ENCODE data around the gene SLIT3.

Gene SLIT3

DNA sequence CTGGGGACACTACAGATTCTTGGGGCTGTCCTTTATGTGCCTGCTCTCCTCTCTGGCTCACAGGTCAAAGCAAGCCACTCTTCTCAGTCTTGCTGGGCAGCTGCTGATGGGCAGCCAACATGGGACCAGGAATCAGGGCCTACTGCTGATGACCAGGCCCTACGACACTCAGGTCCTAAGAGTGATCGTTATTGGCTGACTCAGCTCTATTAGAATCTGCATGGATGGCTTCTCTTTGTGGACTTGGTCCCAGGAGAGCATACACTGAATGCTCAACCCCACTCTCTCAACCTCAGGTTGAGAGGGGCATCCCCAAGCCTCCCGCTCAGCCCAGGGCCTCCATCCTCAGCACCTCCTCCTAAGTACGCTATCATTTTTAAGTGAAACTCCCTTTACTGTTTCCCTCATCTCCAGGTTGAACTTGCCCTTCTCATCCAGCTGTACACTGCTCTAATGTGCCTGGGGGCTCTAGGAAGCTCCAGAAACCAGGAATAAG lies 471.0 kb downstream of the SLIT3 start:
- no peak for DNase-seq (ENCODE audit: low read depth in 2 of 2)

GRCh38 chr5:168829044-168829443 lies 471.9 kb downstream of the SLIT3 start:
- DNase-seq (ENCODE audit: low read depth in 2 of 2), result no peak

GRCh38 chr5:168827636-168828035 lies 473.3 kb downstream of the SLIT3 start:
- no peak for DNase-seq (ENCODE audit: low read depth in 2 of 2)

GRCh38 chr5:168826246-168826725 lies 474.7 kb downstream of the SLIT3 start:
- DNase-seq (ENCODE audit: low read depth in 2 of 2), result no peak

DNA sequence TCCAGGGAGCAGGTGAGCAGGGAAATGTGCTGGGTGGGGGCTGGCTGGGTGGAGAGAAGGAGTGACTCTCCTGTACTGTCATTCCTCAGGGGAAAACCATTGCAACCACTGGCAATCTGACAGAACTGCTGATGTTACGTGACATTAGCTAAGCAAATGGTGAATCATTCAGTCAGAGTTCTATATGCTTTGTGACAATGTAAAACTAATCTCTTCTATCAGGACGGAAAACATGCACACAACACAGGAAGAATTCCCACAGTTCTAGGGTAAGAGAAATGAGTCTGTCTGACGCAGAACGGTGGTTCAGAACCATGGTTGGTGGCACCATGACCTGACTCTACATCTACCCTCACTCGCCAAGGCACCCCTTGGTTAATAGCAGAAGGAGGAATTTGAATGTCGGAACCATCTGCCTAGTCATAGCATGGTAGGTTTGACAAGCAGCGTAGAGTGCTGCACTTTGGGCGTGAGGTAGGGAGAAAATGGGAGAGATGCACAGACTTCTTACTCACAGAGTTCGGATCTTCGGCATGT lies 478.1 kb downstream of the SLIT3 start:
- no peak for DNase-seq (ENCODE audit: low read depth in 2 of 2)

GRCh38 chr5:168822248-168822744 lies 478.6 kb downstream of the SLIT3 start:
- DNase-seq (ENCODE audit: low read depth in 2 of 2), result no peak

- no peak for DNase-seq (ENCODE audit: low read depth in 2 of 2)
Measured at GRCh38 chr5:168820874-168821273, 480.1 kb downstream of the SLIT3 start.

DNA sequence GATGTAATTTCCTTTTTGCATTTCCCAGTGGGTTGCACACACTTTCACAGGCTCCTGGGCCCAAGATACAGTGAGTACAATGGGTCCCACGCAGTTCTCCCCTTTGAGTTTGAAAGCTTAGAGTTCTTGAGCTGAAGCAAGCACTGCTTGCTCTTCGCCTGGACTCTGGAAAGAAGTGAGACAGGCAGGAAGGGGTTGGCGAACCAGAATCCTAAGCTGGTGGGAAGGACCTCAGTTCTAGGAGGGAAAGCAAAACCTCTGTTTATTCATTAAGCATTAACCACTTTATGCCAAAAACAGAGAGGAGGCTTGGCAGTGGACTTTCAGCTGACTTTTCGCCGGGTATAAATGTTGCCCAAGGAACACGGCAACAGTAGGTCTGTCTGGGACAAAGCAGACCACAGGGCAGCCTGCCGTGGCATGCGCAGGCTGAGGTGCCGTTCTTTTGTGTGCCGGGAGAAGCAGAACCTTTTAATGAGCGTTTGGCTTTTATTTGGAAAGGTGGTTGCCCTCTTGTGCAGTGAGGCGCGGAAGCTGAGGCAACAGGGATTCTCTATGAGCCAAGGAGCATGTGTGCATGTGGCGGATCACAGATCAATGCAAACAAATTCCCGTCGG lies 481.8 kb downstream of the SLIT3 start:
- no peak for DNase-seq (ENCODE audit: low read depth in 2 of 2)

GRCh38 chr5:168818558-168818957 lies 482.4 kb downstream of the SLIT3 start:
- DNase-seq (ENCODE audit: low read depth in 2 of 2), result no peak

DNA sequence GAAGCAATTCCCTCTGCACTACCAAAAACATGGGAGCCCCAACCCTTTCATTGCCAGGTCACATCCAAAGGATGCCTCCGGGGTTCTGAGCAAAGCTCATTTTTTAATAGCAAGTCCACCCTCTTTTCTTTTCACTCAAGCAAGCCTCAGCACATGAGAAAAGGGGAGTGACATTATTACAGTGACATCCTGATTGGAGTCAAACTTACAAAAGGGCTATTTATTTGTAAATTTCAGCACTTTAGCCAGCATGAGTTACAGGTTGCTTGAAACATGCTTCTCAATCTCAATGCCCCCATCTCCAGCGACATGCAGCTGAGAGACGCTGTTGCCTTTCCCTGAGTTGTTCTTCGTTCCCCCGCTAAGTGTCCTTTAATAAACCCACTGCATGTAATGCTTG lies 483.3 kb downstream of the SLIT3 start:
- DNase-seq (ENCODE audit: low read depth in 2 of 2), result no peak

- DNase-seq (ENCODE audit: low read depth in 2 of 2), result no peak
Measured at GRCh38 chr5:168816661-168817060, 484.3 kb downstream of the SLIT3 start.

GRCh38 chr5:168813184-168813968 lies 487.6 kb downstream of the SLIT3 start:
- no peak for DNase-seq (ENCODE audit: low read depth in 2 of 2)

- no peak for DNase-seq (ENCODE audit: low read depth in 2 of 2)
Measured at GRCh38 chr5:168810641-168811040, 490.3 kb downstream of the SLIT3 start.

DNA sequence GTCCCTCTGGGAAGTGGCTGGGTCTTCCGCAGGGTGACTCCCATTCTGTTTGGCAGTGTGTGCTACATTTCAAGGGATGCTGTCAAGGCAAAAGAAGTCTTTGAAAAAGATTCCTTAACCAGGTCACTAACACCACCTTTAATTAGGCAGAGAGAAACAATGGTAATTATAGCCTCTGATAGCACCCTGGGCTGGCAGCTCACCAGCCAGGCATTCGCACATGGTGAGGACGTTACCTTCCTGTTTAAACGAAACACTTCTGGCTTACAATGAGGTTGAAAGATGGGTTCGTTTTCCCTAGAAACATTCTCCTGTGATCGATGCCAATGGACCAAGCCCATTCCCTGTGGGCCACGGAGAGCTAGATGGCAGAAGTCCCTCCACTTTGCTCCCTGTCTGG lies 491.7 kb downstream of the SLIT3 start:
- DNase-seq (ENCODE audit: low read depth in 2 of 2), result no peak

- no peak for DNase-seq (ENCODE audit: low read depth in 2 of 2)
Measured at GRCh38 chr5:168808051-168808616, 492.8 kb downstream of the SLIT3 start.

DNA sequence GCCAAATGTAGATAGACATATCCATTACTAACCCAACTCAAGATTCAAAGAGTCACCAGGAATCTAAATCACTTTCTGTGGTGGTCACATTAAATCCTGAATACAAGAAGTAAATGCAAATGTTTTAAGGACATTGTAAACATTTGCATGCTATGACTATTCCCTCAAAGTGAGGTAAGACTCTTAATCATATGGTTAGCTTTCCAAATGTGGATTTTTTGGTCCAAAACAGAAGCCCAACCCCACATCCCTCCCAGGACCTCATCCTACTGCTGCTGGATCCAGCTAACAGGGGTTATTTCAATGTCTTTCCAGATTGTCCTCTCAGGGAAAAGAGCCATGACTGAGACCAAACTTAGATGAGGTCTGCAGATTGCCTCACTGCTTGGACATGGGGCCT lies 493.7 kb downstream of the SLIT3 start:
- no peak for DNase-seq (ENCODE audit: low read depth in 2 of 2)

DNA sequence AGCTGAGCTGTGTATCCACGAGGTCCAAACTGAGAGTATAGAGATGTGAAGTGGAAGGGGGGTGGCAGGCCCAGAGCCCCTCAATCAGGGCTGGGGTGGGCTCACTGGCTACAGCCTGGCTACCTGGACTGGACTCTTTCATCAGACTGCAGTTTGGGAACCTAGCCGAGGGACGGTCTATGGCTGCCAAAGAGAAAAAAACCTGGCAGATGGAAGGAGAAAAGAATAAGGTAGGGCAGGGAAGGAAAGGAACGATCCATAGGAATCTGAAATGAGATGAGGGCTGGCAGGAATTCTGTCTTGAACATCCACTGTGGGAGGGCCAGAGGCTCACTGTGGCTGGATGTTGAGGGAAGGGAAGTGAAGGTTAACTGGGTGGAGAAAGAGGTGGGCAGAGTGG lies 497.4 kb downstream of the SLIT3 start:
- no peak for DNase-seq (ENCODE audit: low read depth in 2 of 2)

GRCh38 chr5:168802337-168802736 lies 498.6 kb downstream of the SLIT3 start:
- no peak for DNase-seq (ENCODE audit: low read depth in 2 of 2)

DNA sequence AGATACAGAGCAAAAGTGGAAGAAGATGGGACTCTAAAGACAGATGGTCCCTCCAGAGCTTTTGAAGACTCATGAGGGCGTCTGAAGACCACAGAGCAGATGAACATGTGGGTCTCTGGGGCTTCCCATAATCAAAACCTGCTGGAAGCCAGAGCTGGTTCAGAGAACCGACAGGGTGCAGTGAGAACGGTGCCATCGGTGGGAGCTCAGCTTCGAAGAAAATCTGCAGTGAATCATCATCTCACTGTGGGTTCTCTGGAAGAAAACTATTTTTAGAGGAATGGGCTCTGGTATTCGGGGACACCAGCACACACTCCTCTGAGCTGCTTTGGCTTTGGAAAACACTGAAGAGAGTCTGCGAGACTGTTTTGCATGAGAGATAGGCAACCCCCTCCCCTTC lies 499.4 kb downstream of the SLIT3 start:
- DNase-seq (ENCODE audit: low read depth in 2 of 2), result no peak

GRCh38 chr5:168800701-168801100 lies 500.2 kb downstream of the SLIT3 start:
- DNase-seq (ENCODE audit: low read depth in 2 of 2), result no peak

DNA sequence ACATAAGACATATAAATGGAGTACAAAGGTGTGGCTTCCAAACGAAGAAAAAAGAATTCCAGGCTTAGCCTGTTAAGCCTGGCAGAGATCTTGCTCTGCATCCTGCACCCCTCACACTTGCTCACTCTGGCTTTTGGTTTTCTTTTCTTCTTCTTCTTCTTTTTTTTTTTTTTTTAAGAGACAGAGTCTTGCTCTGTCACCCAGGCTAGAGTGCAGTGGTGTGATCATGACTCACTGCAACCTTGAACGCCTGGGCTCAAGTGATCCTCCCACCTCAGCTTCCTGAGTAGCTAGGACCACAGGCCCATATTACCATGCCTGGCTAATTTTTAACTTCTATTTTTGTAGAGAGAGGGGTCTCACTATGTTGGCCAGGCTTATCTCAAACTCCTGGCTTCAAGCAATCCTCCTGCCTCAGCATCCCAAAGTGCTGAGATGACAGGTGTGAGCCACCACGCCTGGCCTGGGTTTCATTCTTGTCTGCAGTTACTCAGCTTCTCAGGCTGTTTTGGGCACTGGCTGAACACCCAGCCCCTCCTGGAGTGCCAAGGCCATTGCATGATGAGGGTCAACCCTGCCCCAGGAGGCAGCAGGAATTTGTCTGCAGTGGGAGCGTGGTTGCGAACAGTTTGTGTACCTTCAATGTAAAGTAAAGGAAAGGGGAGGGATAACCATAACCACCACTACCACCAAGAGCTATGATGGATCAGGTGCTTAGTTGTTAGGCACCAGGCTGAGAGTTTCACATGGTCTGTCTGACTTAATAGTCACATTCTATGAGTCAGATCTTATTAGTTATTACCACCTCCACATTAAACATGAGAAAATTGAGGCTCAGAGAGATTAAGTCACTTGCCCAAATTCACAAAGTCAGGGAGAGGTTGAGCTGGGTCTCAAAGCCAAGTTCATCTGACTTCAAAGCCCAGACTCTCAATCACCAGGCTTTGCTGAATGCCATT lies 502.6 kb downstream of the SLIT3 start:
- DNase-seq (ENCODE audit: low read depth in 2 of 2), result no peak
